GM21576 (cell line): Measurements from ENCODE around the gene SLC25A17.
"Not testable (repeated sequence)": the region's sequence is repeated elsewhere in the genome, so short reads cannot be mapped to it uniquely, and the experiment has no call there.

Experiments used
- ATAC-seq: cut with Tn5 transposase; IDR thresholded peaks from one replicate; pipeline ENCODE4 v1.9.1; 2021; ENCODE audit warnings: mild to moderate bottlenecking, moderate library complexity; ENCODE audit not compliant: unreplicated experiment

The SLC25A17 gene

GRCh38 chr22:40819599-40820140 lies 524 bp upstream of the SLC25A17 start:
- no peak for ATAC-seq

- no peak for ATAC-seq
Measured at GRCh38 chr22:40818192-40818746, 877 bp downstream of the SLC25A17 start.

- ATAC-seq = no peak
Measured at GRCh38 chr22:40817737-40818136, 1.4 kb downstream of the SLC25A17 start.

GRCh38 chr22:40813912-40814315 lies 5.2 kb downstream of the SLC25A17 start:
- no peak for ATAC-seq

- ATAC-seq = no peak
Measured at GRCh38 chr22:40808018-40808841, 10.9 kb downstream of the SLC25A17 start.

- no peak for ATAC-seq
Measured at GRCh38 chr22:40806711-40807110, 12.4 kb downstream of the SLC25A17 start.

GRCh38 chr22:40805699-40806203 lies 13.4 kb downstream of the SLC25A17 start:
- no peak for ATAC-seq

- ATAC-seq = no peak
Measured at GRCh38 chr22:40805239-40805638, 13.9 kb downstream of the SLC25A17 start.

GRCh38 chr22:40803321-40803720 lies 15.8 kb downstream of the SLC25A17 start:
- ATAC-seq = no peak

GRCh38 chr22:40799008-40799407 lies 20.1 kb downstream of the SLC25A17 start:
- ATAC-seq = no peak

- ATAC-seq = no peak
Measured at GRCh38 chr22:40797427-40797826, 21.7 kb downstream of the SLC25A17 start.

- ATAC-seq = no peak
Measured at GRCh38 chr22:40792451-40792850, 26.7 kb downstream of the SLC25A17 start.

GRCh38 chr22:40791241-40791640 lies 27.9 kb downstream of the SLC25A17 start:
- no peak for ATAC-seq

GRCh38 chr22:40789131-40789530 lies 30.0 kb downstream of the SLC25A17 start:
- no peak for ATAC-seq

- ATAC-seq = no peak
Measured at GRCh38 chr22:40782521-40782920, 36.6 kb downstream of the SLC25A17 start.

- ATAC-seq = not testable (repeated sequence)
Measured at GRCh38 chr22:40781749-40782148, 37.4 kb downstream of the SLC25A17 start.

GRCh38 chr22:40769761-40770160 lies 49.4 kb downstream of the SLC25A17 start:
- ATAC-seq = no peak

GRCh38 chr22:40768206-40768605 lies 50.9 kb downstream of the SLC25A17 start:
- no peak for ATAC-seq

GRCh38 chr22:40766956-40767355 lies 52.2 kb downstream of the SLC25A17 start:
- ATAC-seq = no peak

GRCh38 chr22:40764763-40765441 lies 54.2 kb downstream of the SLC25A17 start:
- ATAC-seq = no peak

GRCh38 chr22:40759294-40759840 lies 59.8 kb downstream of the SLC25A17 start:
- ATAC-seq = no peak
